HepG2 (cell line): ENCODE measurements around the gene RER1. TPM values are rescaled to one million over a fixed set of nuclear protein-coding genes. Genes with fewer than 3 reads are reported as not detected.
A peak's percentile ranks its signal among the peaks of the same experiment; 100 is the strongest.

Source experiments
- CBX2 ChIP-seq, 2 experiments: fragments of 200-600 bp in 1 of 2; sonication (generic); formaldehyde crosslinking in 1 of 2; IDR thresholded peaks; 2 replicates each; pipeline versions ENCODE4 v1.7.0 to v1.8.1; 2018 to 2022; ENCODE audit warnings: low read depth in 2 of 2, low read length in 1 of 2, mild to moderate bottlenecking in 1 of 2, missing genetic modification reagents in 1 of 2
- E2F1 ChIP-seq: sonication (generic); formaldehyde crosslinking; IDR thresholded peaks from 2 replicates; pipeline ENCODE4 v1.5.0; 2020; ENCODE audit warnings: missing genetic modification reagents
- LBX2 ChIP-seq: sonication (generic); formaldehyde crosslinking; IDR thresholded peaks from 2 replicates; pipeline ENCODE4 v1.5.0; 2020; ENCODE audit warnings: missing genetic modification reagents, mild to moderate bottlenecking, borderline replicate concordance
- MED1 ChIP-seq: sonication (generic); formaldehyde crosslinking; IDR thresholded peaks from 2 replicates; pipeline ENCODE4 v1.4.0; 2020; ENCODE audit warnings: missing genetic modification reagents
- MLX ChIP-seq: IDR thresholded peaks from 2 replicates; pipeline ENCODE4 v1.6.1; 2016
- SAFB2 ChIP-seq: sonication (generic); formaldehyde crosslinking; IDR thresholded peaks from 2 replicates; pipeline ENCODE4 v1.5.1; 2020; ENCODE audit warnings: missing genetic modification reagents, low read depth, mild to moderate bottlenecking, borderline replicate concordance
- SALL2 ChIP-seq: sonication (generic); formaldehyde crosslinking; IDR thresholded peaks from 2 replicates; pipeline ENCODE4 v1.8.1; 2023; ENCODE audit warnings: mild to moderate bottlenecking, missing genetic modification reagents, inconsistent platforms
- SAP130 ChIP-seq: IDR thresholded peaks from 2 replicates; pipeline ENCODE4 v1.6.1; 2016; ENCODE audit warnings: low read depth
- SNAPC4 ChIP-seq: sonication (generic); formaldehyde crosslinking; IDR thresholded peaks from 2 replicates; pipeline ENCODE4 v1.4.0; 2020; ENCODE audit warnings: mild to moderate bottlenecking, missing genetic modification reagents
- SRSF4 ChIP-seq: fragments of 200-400 bp; formaldehyde crosslinking; IDR thresholded peaks from one replicate; pipeline ENCODE4 v1.6.1; 2018; ENCODE audit warnings: mild to moderate bottlenecking, low read depth, low read length, moderate library complexity; ENCODE audit not compliant: poor library complexity, severe bottlenecking
- ZBTB26 ChIP-seq: IDR thresholded peaks from 2 replicates; pipeline ENCODE4 v1.6.1; 2016; ENCODE audit warnings: missing compliant biosample characterization, missing genetic modification reagents, borderline replicate concordance
- ZBTB46 ChIP-seq: sonication (generic); formaldehyde crosslinking; IDR thresholded peaks from 2 replicates; pipeline ENCODE4 v1.4.0; 2020; ENCODE audit warnings: mild to moderate bottlenecking, missing genetic modification reagents, borderline replicate concordance
- ZFP37 ChIP-seq: sonication (generic); formaldehyde crosslinking; IDR thresholded peaks from 2 replicates; pipeline ENCODE4 v1.4.0; 2020; ENCODE audit warnings: missing genetic modification reagents, borderline replicate concordance
- ZNF335 ChIP-seq: sonication (generic); formaldehyde crosslinking; IDR thresholded peaks from 2 replicates; pipeline ENCODE4 v1.4.0; 2020; ENCODE audit warnings: missing genetic modification reagents
- ZNF383 ChIP-seq: sonication (generic); formaldehyde crosslinking; IDR thresholded peaks from 2 replicates; pipeline ENCODE4 v1.4.0; 2020; ENCODE audit warnings: missing genetic modification reagents, mild to moderate bottlenecking, borderline replicate concordance
- ZNF772 ChIP-seq: sonication (generic); formaldehyde crosslinking; IDR thresholded peaks from 2 replicates; pipeline ENCODE4 v1.5.0; 2020; ENCODE audit warnings: mild to moderate bottlenecking, missing genetic modification reagents
- ZSCAN25 ChIP-seq: sonication (generic); formaldehyde crosslinking; IDR thresholded peaks from 2 replicates; pipeline ENCODE4 v1.8.0; 2022; ENCODE audit warnings: mild to moderate bottlenecking, missing genetic modification reagents
- polyA plus RNA-seq, 8 experiments: library from polyadenylated mRNA; depleted of rRNA in 3 of 8; stranded (reverse) in 7 of 8; unstranded in 1 of 8; fragments of >200 nt; fragmentation: Illumina TruSeq in 4 of 8; extraction: Trizol in 4 of 8; gene quantifications; 2 replicates each; pipeline versions ENCODE4 v1.2.1 to v1.2.3, GENCODE V29; 2011 to 2016; ENCODE audit warnings: low read depth in 4 of 8, missing spikeins in 1 of 8, mixed read lengths in 1 of 8; ENCODE audit not compliant: insufficient read depth in 1 of 8
- total RNA-seq, 5 experiments: library from RNA; depleted of rRNA; stranded (reverse); fragments of >200 nt; fragmentation: Illumina TruSeq; extraction: Trizol; gene quantifications; 2 replicates each; pipeline ENCODE4 v1.2.3, GENCODE V29; 2016; ENCODE audit warnings: low read depth in 1 of 5

The RER1 gene
- total and polyA plus RNA-seq, 2 of the 13 experiments (the other 11 are each of a cell fraction or from before 2014, with no cell fraction given), result 128 to 164 TPM

GRCh38 chr1:2412773-2413494, 21.3 kb downstream of the RER1 start (continued):
- no peak for TF ChIP-seq ZNF383
- no peak; the same call in 1 of the 2 replicates for TF ChIP-seq SAFB2 (CRISPR knock-in tag)
- peak; percentile 48 for TF ChIP-seq SAP130 (CRISPR knock-in tag)
- no peak for TF ChIP-seq CBX2 (IDR thresholded peaks at IDR 0.05; ENCODE audit: low read depth, low read length)
- peak; percentile 78; the same call in 1 of the 2 replicates for TF ChIP-seq CBX2 (CRISPR knock-in tag; IDR thresholded peaks at IDR 0.05; ENCODE audit: low read depth)
- no peak; the same call in 1 of the 2 replicates for TF ChIP-seq MED1 (CRISPR knock-in tag)
- TF ChIP-seq SALL2, result peak; percentile 93; the same call in 1 of the 2 replicates
- peak; percentile 91 for TF ChIP-seq E2F1 (CRISPR knock-in tag)
- TF ChIP-seq MLX (CRISPR knock-in tag), result no peak
- no peak for TF ChIP-seq ZNF335 (CRISPR knock-in tag)
- peak; percentile 75 for TF ChIP-seq ZSCAN25 (CRISPR knock-in tag)
- peak; percentile 83; the same call in 1 of the 2 replicates for TF ChIP-seq LBX2 (CRISPR knock-in tag)
- 0 out of 2 replicates have a peak, but pooled peaks have one; percentile 59 for TF ChIP-seq ZFP37 (CRISPR knock-in tag)
- TF ChIP-seq SRSF4, result peak; percentile 78
- 0 out of 2 replicates have a peak, but pooled peaks have one; percentile 39 for TF ChIP-seq ZBTB26
- peak; percentile 12; the same call in 1 of the 2 replicates for TF ChIP-seq SNAPC4 (CRISPR knock-in tag)
- peak; percentile 47; the same call in 1 of the 2 replicates for TF ChIP-seq ZNF772
- no peak for TF ChIP-seq ZBTB46 (CRISPR knock-in tag)
